ENCODE data around the gene ABCB10. TPM values are rescaled to one million over a fixed set of nuclear protein-coding genes. Genes with fewer than 3 reads are reported as not detected.

The ABCB10 gene
- total and polyA plus RNA-seq, 4 donors: 6.2 to 190 (median 11.5) TPM

DNA sequence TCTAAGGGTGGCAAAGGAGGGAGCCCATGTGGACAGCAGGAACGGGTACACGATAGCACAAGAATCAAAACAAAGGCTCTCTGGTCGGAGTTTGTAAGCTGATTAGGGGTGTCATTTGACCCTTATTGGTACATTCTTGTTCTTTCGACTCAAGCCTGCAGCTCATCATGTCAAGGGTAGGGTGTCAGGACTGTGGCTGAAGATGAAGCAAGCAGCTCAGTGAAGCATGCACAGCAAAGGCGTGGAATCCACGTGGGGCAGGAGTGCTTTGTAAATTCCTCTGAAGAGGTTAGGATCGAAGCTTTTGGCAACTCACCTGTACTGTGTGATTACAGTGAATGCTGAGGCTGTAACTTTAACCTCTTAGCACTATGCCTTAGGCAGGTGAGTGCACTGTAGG lies 4.7 kb upstream of the ABCB10 start:
- TF ChIP-seq RXRA (IDR thresholded peaks at IDR 0.05) (no peak), FOXA1 (IDR thresholded peaks at IDR 0.05) (no peak), EGR1 (IDR thresholded peaks at IDR 0.05; ENCODE audit: low read depth in 2 of 2) (no peak), GABPA (IDR thresholded peaks at IDR 0.05 in 1 of 2, conservative IDR thresholded peaks at IDR 0.05 in 1 of 2) (no peak), YY1 (IDR thresholded peaks at IDR 0.05) (no peak), RAD21 (IDR thresholded peaks at IDR 0.05) (no peak), HNF4A (conservative IDR thresholded peaks at IDR 0.05) (no peak), SP1 (IDR thresholded peaks at IDR 0.05) (no peak), HNF4G (IDR thresholded peaks at IDR 0.05) (no peak), TAF1 (conservative IDR thresholded peaks at IDR 0.05) (no peak), JUND (IDR thresholded peaks at IDR 0.05) (no peak), NR2F2 (IDR thresholded peaks at IDR 0.05) (no peak)
- TF ChIP-seq, protein P1, sequence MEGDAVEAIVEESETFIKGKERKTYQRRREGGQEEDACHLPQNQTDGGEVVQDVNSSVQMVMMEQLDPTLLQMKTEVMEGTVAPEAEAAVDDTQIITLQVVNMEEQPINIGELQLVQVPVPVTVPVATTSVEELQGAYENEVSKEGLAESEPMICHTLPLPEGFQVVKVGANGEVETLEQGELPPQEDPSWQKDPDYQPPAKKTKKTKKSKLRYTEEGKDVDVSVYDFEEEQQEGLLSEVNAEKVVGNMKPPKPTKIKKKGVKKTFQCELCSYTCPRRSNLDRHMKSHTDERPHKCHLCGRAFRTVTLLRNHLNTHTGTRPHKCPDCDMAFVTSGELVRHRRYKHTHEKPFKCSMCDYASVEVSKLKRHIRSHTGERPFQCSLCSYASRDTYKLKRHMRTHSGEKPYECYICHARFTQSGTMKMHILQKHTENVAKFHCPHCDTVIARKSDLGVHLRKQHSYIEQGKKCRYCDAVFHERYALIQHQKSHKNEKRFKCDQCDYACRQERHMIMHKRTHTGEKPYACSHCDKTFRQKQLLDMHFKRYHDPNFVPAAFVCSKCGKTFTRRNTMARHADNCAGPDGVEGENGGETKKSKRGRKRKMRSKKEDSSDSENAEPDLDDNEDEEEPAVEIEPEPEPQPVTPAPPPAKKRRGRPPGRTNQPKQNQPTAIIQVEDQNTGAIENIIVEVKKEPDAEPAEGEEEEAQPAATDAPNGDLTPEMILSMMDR (IDR thresholded peaks at IDR 0.05; ENCODE audit: low read depth, low read length, missing input control): no peak
- TF ChIP-seq, protein P2, sequence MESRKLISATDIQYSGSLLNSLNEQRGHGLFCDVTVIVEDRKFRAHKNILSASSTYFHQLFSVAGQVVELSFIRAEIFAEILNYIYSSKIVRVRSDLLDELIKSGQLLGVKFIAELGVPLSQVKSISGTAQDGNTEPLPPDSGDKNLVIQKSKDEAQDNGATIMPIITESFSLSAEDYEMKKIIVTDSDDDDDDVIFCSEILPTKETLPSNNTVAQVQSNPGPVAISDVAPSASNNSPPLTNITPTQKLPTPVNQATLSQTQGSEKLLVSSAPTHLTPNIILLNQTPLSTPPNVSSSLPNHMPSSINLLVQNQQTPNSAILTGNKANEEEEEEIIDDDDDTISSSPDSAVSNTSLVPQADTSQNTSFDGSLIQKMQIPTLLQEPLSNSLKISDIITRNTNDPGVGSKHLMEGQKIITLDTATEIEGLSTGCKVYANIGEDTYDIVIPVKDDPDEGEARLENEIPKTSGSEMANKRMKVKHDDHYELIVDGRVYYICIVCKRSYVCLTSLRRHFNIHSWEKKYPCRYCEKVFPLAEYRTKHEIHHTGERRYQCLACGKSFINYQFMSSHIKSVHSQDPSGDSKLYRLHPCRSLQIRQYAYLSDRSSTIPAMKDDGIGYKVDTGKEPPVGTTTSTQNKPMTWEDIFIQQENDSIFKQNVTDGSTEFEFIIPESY (IDR thresholded peaks at IDR 0.05): no peak
- TF ChIP-seq, protein P3, sequence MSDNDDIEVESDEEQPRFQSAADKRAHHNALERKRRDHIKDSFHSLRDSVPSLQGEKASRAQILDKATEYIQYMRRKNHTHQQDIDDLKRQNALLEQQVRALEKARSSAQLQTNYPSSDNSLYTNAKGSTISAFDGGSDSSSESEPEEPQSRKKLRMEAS (IDR thresholded peaks at IDR 0.05): no peak
- TF ChIP-seq, protein P4, sequence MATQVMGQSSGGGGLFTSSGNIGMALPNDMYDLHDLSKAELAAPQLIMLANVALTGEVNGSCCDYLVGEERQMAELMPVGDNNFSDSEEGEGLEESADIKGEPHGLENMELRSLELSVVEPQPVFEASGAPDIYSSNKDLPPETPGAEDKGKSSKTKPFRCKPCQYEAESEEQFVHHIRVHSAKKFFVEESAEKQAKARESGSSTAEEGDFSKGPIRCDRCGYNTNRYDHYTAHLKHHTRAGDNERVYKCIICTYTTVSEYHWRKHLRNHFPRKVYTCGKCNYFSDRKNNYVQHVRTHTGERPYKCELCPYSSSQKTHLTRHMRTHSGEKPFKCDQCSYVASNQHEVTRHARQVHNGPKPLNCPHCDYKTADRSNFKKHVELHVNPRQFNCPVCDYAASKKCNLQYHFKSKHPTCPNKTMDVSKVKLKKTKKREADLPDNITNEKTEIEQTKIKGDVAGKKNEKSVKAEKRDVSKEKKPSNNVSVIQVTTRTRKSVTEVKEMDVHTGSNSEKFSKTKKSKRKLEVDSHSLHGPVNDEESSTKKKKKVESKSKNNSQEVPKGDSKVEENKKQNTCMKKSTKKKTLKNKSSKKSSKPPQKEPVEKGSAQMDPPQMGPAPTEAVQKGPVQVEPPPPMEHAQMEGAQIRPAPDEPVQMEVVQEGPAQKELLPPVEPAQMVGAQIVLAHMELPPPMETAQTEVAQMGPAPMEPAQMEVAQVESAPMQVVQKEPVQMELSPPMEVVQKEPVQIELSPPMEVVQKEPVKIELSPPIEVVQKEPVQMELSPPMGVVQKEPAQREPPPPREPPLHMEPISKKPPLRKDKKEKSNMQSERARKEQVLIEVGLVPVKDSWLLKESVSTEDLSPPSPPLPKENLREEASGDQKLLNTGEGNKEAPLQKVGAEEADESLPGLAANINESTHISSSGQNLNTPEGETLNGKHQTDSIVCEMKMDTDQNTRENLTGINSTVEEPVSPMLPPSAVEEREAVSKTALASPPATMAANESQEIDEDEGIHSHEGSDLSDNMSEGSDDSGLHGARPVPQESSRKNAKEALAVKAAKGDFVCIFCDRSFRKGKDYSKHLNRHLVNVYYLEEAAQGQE (IDR thresholded peaks at IDR 0.05): no peak
- TF ChIP-seq, protein P5, sequence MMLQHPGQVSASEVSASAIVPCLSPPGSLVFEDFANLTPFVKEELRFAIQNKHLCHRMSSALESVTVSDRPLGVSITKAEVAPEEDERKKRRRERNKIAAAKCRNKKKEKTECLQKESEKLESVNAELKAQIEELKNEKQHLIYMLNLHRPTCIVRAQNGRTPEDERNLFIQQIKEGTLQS (IDR thresholded peaks at IDR 0.05): no peak
- Histone ChIP-seq H3K36me3 (ENCODE audit: control insufficient read depth in 4 of 4, insufficient read depth in 3 of 4, low read depth in 1 of 4, low read length in 3 of 4) (no peaks in the 10 kb centered on the region), H3K4me3 (ENCODE audit: low read depth in 1 of 3, low read length in 3 of 3) (no peak overlapping the region), H3K9ac (ENCODE audit: low read depth in 1 of 2, low read length in 2 of 2) (no peak overlapping the region), H3K27me3 (ENCODE audit: control insufficient read depth in 4 of 4, insufficient read depth in 4 of 4, low read length in 3 of 4) (no peaks in the 10 kb centered on the region), H3K9me3 (ENCODE audit: control insufficient read depth in 4 of 4, low read length in 3 of 4) (no peaks in the 10 kb centered on the region), H3K27ac (ENCODE audit: low read depth in 1 of 2, low read length in 2 of 2) (no peak overlapping the region), H3K4me1 (ENCODE audit: control insufficient read depth in 4 of 4, insufficient read depth in 4 of 4, low read length in 3 of 4) (peaks cover 0 to 12% (median 3%) of the 10 kb centered on the region in 4 donors)
- 42% methylated on average over 7 of the region's 7 CpGs for WGBS
- no peak for DNase-seq (ENCODE audit: low spot score)
